ENCODE data around the gene ZNF493. TPM values are rescaled to one million over a fixed set of nuclear protein-coding genes. Genes with fewer than 3 reads are reported as not detected.

The ZNF493 gene
- total RNA-seq, 1 experiment from 2014 or later: 9.3 TPM

GRCh38 chr19:21472507-21472906, 75.6 kb downstream of the ZNF493 start:
- H3K27me3 ChIP-seq (replicated peaks; ENCODE audit: control insufficient read depth, insufficient read depth, low read length): no peaks in the 10 kb centered on the region
- Mint-ChIP-seq H3K36me3 (ENCODE audit: insufficient read depth, unreplicated experiment) (no peaks in the 10 kb centered on the region), H3K4me1 (ENCODE audit: low read depth, unreplicated experiment) (no peaks in the 10 kb centered on the region), H3K9me3 (ENCODE audit: unreplicated experiment) (peaks cover 12% of the 10 kb centered on the region), H3K27me3 (ENCODE audit: insufficient read depth, unreplicated experiment) (no peaks in the 10 kb centered on the region), H3K4me3 (ENCODE audit: unreplicated experiment) (no peak overlapping the region), H3K27ac (ENCODE audit: unreplicated experiment) (no peak overlapping the region)
- ChIA-PET CTCF (no interaction called here), POLR2A (no interaction called here)
- no peaks in the 10 kb centered on the region for H3K36me3 ChIP-seq (ENCODE audit: control insufficient read depth, insufficient read depth, low read length)
- TF ChIP-seq, protein P1, sequence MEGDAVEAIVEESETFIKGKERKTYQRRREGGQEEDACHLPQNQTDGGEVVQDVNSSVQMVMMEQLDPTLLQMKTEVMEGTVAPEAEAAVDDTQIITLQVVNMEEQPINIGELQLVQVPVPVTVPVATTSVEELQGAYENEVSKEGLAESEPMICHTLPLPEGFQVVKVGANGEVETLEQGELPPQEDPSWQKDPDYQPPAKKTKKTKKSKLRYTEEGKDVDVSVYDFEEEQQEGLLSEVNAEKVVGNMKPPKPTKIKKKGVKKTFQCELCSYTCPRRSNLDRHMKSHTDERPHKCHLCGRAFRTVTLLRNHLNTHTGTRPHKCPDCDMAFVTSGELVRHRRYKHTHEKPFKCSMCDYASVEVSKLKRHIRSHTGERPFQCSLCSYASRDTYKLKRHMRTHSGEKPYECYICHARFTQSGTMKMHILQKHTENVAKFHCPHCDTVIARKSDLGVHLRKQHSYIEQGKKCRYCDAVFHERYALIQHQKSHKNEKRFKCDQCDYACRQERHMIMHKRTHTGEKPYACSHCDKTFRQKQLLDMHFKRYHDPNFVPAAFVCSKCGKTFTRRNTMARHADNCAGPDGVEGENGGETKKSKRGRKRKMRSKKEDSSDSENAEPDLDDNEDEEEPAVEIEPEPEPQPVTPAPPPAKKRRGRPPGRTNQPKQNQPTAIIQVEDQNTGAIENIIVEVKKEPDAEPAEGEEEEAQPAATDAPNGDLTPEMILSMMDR (IDR thresholded peaks at IDR 0.05; ENCODE audit: insufficient read depth in 1 of 2, low read depth in 1 of 2, low read length in 1 of 2, severe bottlenecking in 1 of 2, unreplicated experiment in 1 of 2): no peak
- intact Hi-C loops (cut with micrococcal nuclease; ENCODE audit: unreplicated experiment): no loop called here
- peaks cover 4% of the 10 kb centered on the region; the same call in 1 of the 2 replicates for H3K9me3 ChIP-seq
- no peak for DNase-seq
- BruUV-seq (replicated peaks): no TSS peak
- H3K4me1 ChIP-seq: no peaks in the 10 kb centered on the region
- H3K4me3 ChIP-seq (ENCODE audit: low read depth, low read length): no peak overlapping the region

- no peak overlapping the region for H3K4me3 Mint-ChIP-seq (ENCODE audit: unreplicated experiment)
- no peak overlapping the region for H3K27ac Mint-ChIP-seq (ENCODE audit: unreplicated experiment)
- no peaks in the 10 kb centered on the region for H3K27me3 Mint-ChIP-seq (ENCODE audit: insufficient read depth, unreplicated experiment)
- Histone ChIP-seq H3K4me1 (no peaks in the 10 kb centered on the region), H3K4me3 (ENCODE audit: low read depth, low read length) (no peak overlapping the region), H3K36me3 (ENCODE audit: control insufficient read depth, insufficient read depth, low read length) (no peaks in the 10 kb centered on the region), H3K9me3 (peaks cover 4% of the 10 kb centered on the region; the same call in 1 of the 2 replicates), H3K27me3 (replicated peaks; ENCODE audit: control insufficient read depth, insufficient read depth, low read length) (no peaks in the 10 kb centered on the region)
- ChIA-PET POLR2A (no interaction called here), CTCF (no interaction called here)
- no TSS peak for BruUV-seq (replicated peaks)
- peaks cover 19% of the 10 kb centered on the region for H3K9me3 Mint-ChIP-seq (ENCODE audit: unreplicated experiment)
- H3K4me1 Mint-ChIP-seq (ENCODE audit: low read depth, unreplicated experiment): no peaks in the 10 kb centered on the region
- intact Hi-C loops (cut with micrococcal nuclease; ENCODE audit: unreplicated experiment): no loop called here
- TF ChIP-seq, protein P1 (IDR thresholded peaks at IDR 0.05; ENCODE audit: insufficient read depth in 1 of 2, low read depth in 1 of 2, low read length in 1 of 2, severe bottlenecking in 1 of 2, unreplicated experiment in 1 of 2): no peak
- H3K36me3 Mint-ChIP-seq (ENCODE audit: insufficient read depth, unreplicated experiment): no peaks in the 10 kb centered on the region
- no peak for DNase-seq
Measured at GRCh38 chr19:21474671-21475181, 77.8 kb downstream of the ZNF493 start.

Other genes starting within 250 kb of the ZNF493 start
- gene ZNF708, start 67.7 kb upstream of the ZNF493 start, total RNA-seq (2022): 8.8 and 10.0 TPM in 2 replicates
- gene ZNF738, start 38.1 kb upstream of the ZNF493 start, total RNA-seq (2022): 9.5 and 10.4 TPM in 2 replicates
- gene ZNF429, start 108.5 kb downstream of the ZNF493 start, total RNA-seq (2022): 0.29 TPM in 1 of 2 replicates, not detected in the other